CD14-positive monocyte (primary cell): ENCODE data around the gene RYR3. TPM values are rescaled to one million over a fixed set of nuclear protein-coding genes. Genes with fewer than 3 reads are reported as not detected.
A peak's percentile ranks its signal among the peaks of the same experiment; 100 is the strongest.

Source experiments
- DNase-seq, 3 donors: peaks; one replicate each; pipeline ENCODE4 v3.0.0-alpha.2; 2011 to 2022
- H2AFZ ChIP-seq: 2 replicates; pipeline ENCODE4 v1.6.0; 2012; ENCODE audit warnings: mild to moderate bottlenecking, low read depth, low read length, inconsistent platforms; ENCODE audit not compliant: insufficient read depth, poor library complexity, severe bottlenecking
- H3K27ac ChIP-seq, 2 donors: 1 replicate in 1 of 2; 2 replicates in 1 of 2; pipeline ENCODE4 v1.5.1; 2012 to 2013; ENCODE audit warnings: low read length in 2 of 2, control low read depth in 1 of 2, inconsistent platforms in 1 of 2, low read depth in 1 of 2, mild to moderate bottlenecking in 1 of 2
- H3K27me3 ChIP-seq, 2 donors: one replicate each; pipeline versions ENCODE4 v1.6.0 to v1.6.1; 2011 to 2013; ENCODE audit warnings: low read length in 2 of 2; ENCODE audit not compliant: control insufficient read depth in 2 of 2, insufficient read depth in 2 of 2
- H3K36me3 ChIP-seq, 2 donors: replicated peaks in 1 of 2; 1 replicate in 1 of 2; 2 replicates in 1 of 2; pipeline versions ENCODE4 v1.5.1 to v1.6.1; 2012 to 2013; ENCODE audit warnings: low read length in 2 of 2, control low read depth in 1 of 2, inconsistent platforms in 1 of 2, mild to moderate bottlenecking in 1 of 2; ENCODE audit not compliant: insufficient read depth in 2 of 2, control insufficient read depth in 1 of 2
- H3K4me1 ChIP-seq, 2 donors: 1 replicate in 1 of 2; 2 replicates in 1 of 2; pipeline versions ENCODE4 v1.5.1 to v1.6.1; 2012 to 2013; ENCODE audit warnings: low read length in 2 of 2, control low read depth in 1 of 2, inconsistent platforms in 1 of 2, mild to moderate bottlenecking in 1 of 2, moderate library complexity in 1 of 2; ENCODE audit not compliant: insufficient read depth in 2 of 2, control insufficient read depth in 1 of 2
- H3K4me2 ChIP-seq: replicated peaks from 2 replicates; pipeline ENCODE3; 2012; ENCODE audit warnings: low read length, moderate library complexity, mild to moderate bottlenecking; ENCODE audit not compliant: poor library complexity, severe bottlenecking; ENCODE audit errors: extremely low read depth
- H3K4me3 ChIP-seq, 3 experiments: fragments of 200-600 bp in 1 of 3; sonication (generic) in 1 of 3; replicated peaks in 1 of 3; 1 replicate in 2 of 3; 2 replicates in 1 of 3; pipeline ENCODE4 v1.5.1; 2011 to 2013; ENCODE audit warnings: low read length in 3 of 3, mild to moderate bottlenecking in 3 of 3, control low read depth in 2 of 3, low read depth in 2 of 3, inconsistent platforms in 1 of 3, moderate library complexity in 1 of 3
- H3K79me2 ChIP-seq: 2 replicates; pipeline ENCODE4 v1.6.0; 2012; ENCODE audit warnings: mild to moderate bottlenecking, control low read depth, inconsistent platforms, low read length, moderate library complexity; ENCODE audit not compliant: insufficient read depth
- H3K9ac ChIP-seq: 2 replicates; pipeline ENCODE4 v1.6.0; 2017; ENCODE audit warnings: low read length, mild to moderate bottlenecking; ENCODE audit not compliant: insufficient read depth, poor library complexity, severe bottlenecking
- H3K9me3 ChIP-seq, 2 donors: replicated peaks in 1 of 2; 1 replicate in 1 of 2; 2 replicates in 1 of 2; pipeline versions ENCODE4 v1.5.1 to v1.6.1; 2012 to 2013; ENCODE audit warnings: low read length in 2 of 2, control low read depth in 1 of 2; ENCODE audit not compliant: control insufficient read depth in 1 of 2, insufficient read depth in 1 of 2
- H4K20me1 ChIP-seq: 2 replicates; pipeline ENCODE4 v1.6.0; 2012; ENCODE audit warnings: mild to moderate bottlenecking, low read length, control low read depth, moderate library complexity; ENCODE audit not compliant: insufficient read depth
- H3K27ac Mint-ChIP-seq, 7 donors: one replicate each; pipeline ENCODE4 v1.8.0; 2020; ENCODE audit warnings: mild to moderate bottlenecking in 7 of 7, mixed read lengths in 7 of 7, moderate library complexity in 6 of 7, inconsistent platforms in 2 of 7
- H3K27me3 Mint-ChIP-seq, 3 donors: one replicate each; pipeline ENCODE4 v1.8.0; 2021 to 2022; ENCODE audit warnings: low read depth in 3 of 3, mild to moderate bottlenecking in 3 of 3, mixed read lengths in 3 of 3, moderate library complexity in 3 of 3, inconsistent platforms in 1 of 3
- H3K36me3 Mint-ChIP-seq, 2 donors: one replicate each; pipeline ENCODE4 v1.8.0; 2020; ENCODE audit warnings: mixed read lengths in 2 of 2, inconsistent platforms in 1 of 2, mild to moderate bottlenecking in 1 of 2
- H3K4me1 Mint-ChIP-seq: one replicate; pipeline ENCODE4 v1.8.0; 2020; ENCODE audit warnings: mild to moderate bottlenecking, mixed read lengths
- H3K4me3 Mint-ChIP-seq, 2 donors: one replicate each; pipeline ENCODE4 v1.8.0; 2020; ENCODE audit warnings: mild to moderate bottlenecking in 2 of 2, mixed read lengths in 2 of 2, moderate library complexity in 1 of 2
- H3K9me3 Mint-ChIP-seq, 7 donors: one replicate each; pipeline ENCODE4 v1.8.0; 2020 to 2022; ENCODE audit warnings: mixed read lengths in 7 of 7, mild to moderate bottlenecking in 6 of 7, moderate library complexity in 6 of 7, inconsistent platforms in 2 of 7
- CTCF ChIP-seq: fragments of 200-600 bp; IDR thresholded peaks from one replicate; pipeline ENCODE4 v1.8.0; 2022; ENCODE audit warnings: antibody characterized with exemption, mild to moderate bottlenecking
- WGBS: methylation state at CpG from one replicate; pipeline ENCODE4 v1.1.5; 2013; ENCODE audit warnings: missing lambda C conversion rate; ENCODE audit not compliant: insufficient coverage; 5-methylcytosine and 5-hydroxymethylcytosine counted together
- intact Hi-C, 2 donors: fragments of 100-400 bp; cut with micrococcal nuclease; formaldehyde crosslinking; loops; one replicate each; pipeline versions ENCODE4 v1.15.0 to v1.15.1; 2023
- polyA plus RNA-seq, 3 donors: library from polyadenylated mRNA; depleted of rRNA in 1 of 3; unstranded in 2 of 3; stranded (reverse) in 1 of 3; fragments of 300-500 nt in 2 of 3; fragments of >200 nt in 1 of 3; fragmentation: Illumina TruSeq in 2 of 3; gene quantifications; 1 replicate in 2 of 3; 2 replicates in 1 of 3; pipeline ENCODE4 v1.2.3, GENCODE V29; 2012 to 2021

The RYR3 gene
- polyA plus RNA-seq, 3 donors = not detected

GRCh38 chr15:33882921-33883320 is 572.2 kb downstream of the RYR3 start:
- Histone ChIP-seq H3K27me3 (no peaks in the 10 kb centered on the region), H3K4me2 (no peak overlapping the region), H2AFZ (no peak overlapping the region), H3K79me2 (no peaks in the 10 kb centered on the region), H3K27ac (no peak overlapping the region), H3K36me3 (no peaks in the 10 kb centered on the region), H4K20me1 (no peaks in the 10 kb centered on the region), H3K4me1 (no peaks in the 10 kb centered on the region), H3K9me3 (peaks cover 8 to 10% of the 10 kb centered on the region in 2 donors), H3K4me3 (no peak overlapping the region), H3K9ac (no peak overlapping the region)
- no peak for TF ChIP-seq CTCF
- Mint-ChIP-seq H3K27me3 (no peaks in the 10 kb centered on the region), H3K4me3 (no peak overlapping the region), H3K4me1 (no peaks in the 10 kb centered on the region), H3K27ac (no peak overlapping the region), H3K36me3 (no peaks in the 10 kb centered on the region), H3K9me3 (peaks cover 3 to 14% (median 11%) of the 10 kb centered on the region in 7 donors)
- intact Hi-C loops = no loop called here
- no peak for DNase-seq
- no CpG with 5 or more reads among the region's 2 CpGs for WGBS

GRCh38 chr15:33888176-33888575 is 577.4 kb downstream of the RYR3 start:
- Mint-ChIP-seq H3K4me1 (no peaks in the 10 kb centered on the region), H3K9me3 (peaks cover 3 to 20% (median 12%) of the 10 kb centered on the region in 7 donors), H3K36me3 (no peaks in the 10 kb centered on the region), H3K4me3 (no peak overlapping the region), H3K27ac (peak overlapping the region in 1 of 7 donors; percentile 27), H3K27me3 (no peaks in the 10 kb centered on the region)
- intact Hi-C loops = no loop called here
- no peak for DNase-seq
- no peak for TF ChIP-seq CTCF
- Histone ChIP-seq H3K27me3 (no peaks in the 10 kb centered on the region), H3K4me2 (no peak overlapping the region), H3K79me2 (no peaks in the 10 kb centered on the region), H3K36me3 (no peaks in the 10 kb centered on the region), H3K9me3 (peaks cover 8 to 10% of the 10 kb centered on the region in 2 donors), H3K4me3 (no peak overlapping the region), H2AFZ (no peak overlapping the region), H3K27ac (no peak overlapping the region), H3K4me1 (no peaks in the 10 kb centered on the region), H4K20me1 (no peaks in the 10 kb centered on the region), H3K9ac (no peak overlapping the region)
- 72% methylated on average over 2 of the region's 2 CpGs for WGBS
